GM10266 (cell line): ENCODE results near the gene DHX8.

ENCODE experiments used
- DNase-seq: peaks from one replicate; pipeline ENCODE4 v3.0.0; 2012; ENCODE audit errors: extremely low spot score
- CTCF ChIP-seq: IDR thresholded peaks from 2 replicates; pipeline ENCODE4 v1.5.1; 2012; ENCODE audit warnings: mild to moderate bottlenecking, low read depth; ENCODE audit not compliant: control insufficient read depth, insufficient read depth; ENCODE audit errors: missing control alignments

The DHX8 gene

GRCh38 chr17:43574348-43574747 is 90.6 kb downstream of the DHX8 start:
- no peak for DNase-seq

GRCh38 chr17:43574896-43575525 is 91.2 kb downstream of the DHX8 start:
- no peak for TF ChIP-seq CTCF
- DNase-seq: no peak

More at GRCh38 chr17:43574348-43574747, 90.6 kb downstream of the DHX8 start:
- TF ChIP-seq CTCF: no peak
